MM.1S (cell line): ENCODE results near the gene PANX3.

Experiments
- CTCF ChIP-seq: fragments of 300-600 bp; sonication (generic); IDR thresholded peaks from 2 replicates; pipeline ENCODE4 v1.5.1; 2016; ENCODE audit warnings: antibody characterized with exemption, low read length, mixed read lengths
- EZH2 ChIP-seq: fragments of 300-600 bp; sonication (generic); optimal IDR thresholded peaks from 2 replicates; pipeline ENCODE3; 2017; ENCODE audit warnings: low read depth, mild to moderate bottlenecking, antibody characterized with exemption, low read length, mixed read lengths
- EZH2phosphoT487 ChIP-seq: fragments of 300-600 bp; sonication (generic); IDR thresholded peaks from 2 replicates; pipeline ENCODE4 v1.6.1; 2018; ENCODE audit warnings: antibody characterized with exemption, low read length

GRCh38 chr11:124663861-124664260 lies 52.6 kb downstream of the PANX3 start:
- no peak for TF ChIP-seq CTCF
- TF ChIP-seq EZH2, result no peak
- TF ChIP-seq EZH2phosphoT487, result no peak
